Measurements from ENCODE around the gene TNFRSF14.

TNFRSF14 gene

DNA sequence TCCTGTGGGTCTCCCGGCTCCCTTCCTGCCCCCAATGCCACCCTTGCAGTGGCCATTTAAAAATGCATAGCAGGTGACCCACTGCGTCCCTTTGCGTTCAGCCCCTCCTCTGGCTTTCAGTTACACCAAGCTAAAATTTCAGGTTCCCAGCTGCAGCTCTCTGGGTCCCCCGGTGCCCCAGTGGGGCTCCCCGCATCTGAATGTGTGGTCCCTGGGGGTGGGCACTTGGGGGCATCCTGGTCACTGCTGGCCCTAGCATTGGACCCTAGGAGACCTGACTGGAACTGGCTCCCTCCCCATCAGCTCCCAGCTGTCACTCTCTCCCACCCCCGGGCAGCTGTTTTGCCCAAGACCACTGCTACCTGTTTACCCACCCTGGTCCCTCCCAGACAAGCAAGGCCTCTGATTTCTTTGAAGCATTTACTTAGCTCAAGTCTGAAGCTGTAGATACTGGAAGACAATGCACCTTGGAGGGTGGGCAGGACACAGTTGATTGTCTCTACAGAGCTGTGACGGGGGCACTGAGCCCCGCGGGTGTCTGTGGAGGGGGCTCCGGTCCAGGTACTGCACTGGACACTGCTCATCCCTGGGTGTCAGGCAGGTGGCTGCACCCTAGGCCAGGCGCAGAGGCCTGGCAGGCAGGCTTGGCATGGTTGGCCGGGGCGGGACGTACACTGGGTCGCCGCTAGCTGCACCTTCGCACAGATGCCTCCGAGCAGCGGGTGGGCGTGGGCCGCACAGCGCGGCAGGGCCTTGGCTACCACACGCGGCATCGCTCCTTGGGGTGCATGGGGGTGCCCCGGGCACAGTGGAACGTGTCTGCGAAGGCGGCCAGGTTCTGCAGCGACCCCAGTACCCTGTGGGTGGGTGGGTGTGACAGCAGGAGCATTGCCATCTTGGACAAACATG, 34.3 kb downstream of the TNFRSF14 start:
- TF ChIP-seq ZNF565 (CRISPR knock-in tag; conservative IDR thresholded peaks at IDR 0.05; ENCODE audit: low read depth) (no peak), ZFP30 (CRISPR knock-in tag; IDR thresholded peaks at IDR 0.05) (no peak), ARNTL (CRISPR knock-in tag; IDR thresholded peaks at IDR 0.05; ENCODE audit: borderline replicate concordance, low read depth) (no peak), ZNF8 (CRISPR knock-in tag; IDR thresholded peaks at IDR 0.05) (no peak), ESRRG (CRISPR knock-in tag; IDR thresholded peaks at IDR 0.05) (no peak), ZFP3 (CRISPR knock-in tag; IDR thresholded peaks at IDR 0.05) (no peak), ZNF70 (CRISPR knock-in tag; IDR thresholded peaks at IDR 0.05) (no peak), GLIS3 (CRISPR knock-in tag; IDR thresholded peaks at IDR 0.05) (no peak), RARB (CRISPR knock-in tag; IDR thresholded peaks at IDR 0.05) (no peak), PPARA (CRISPR knock-in tag; IDR thresholded peaks at IDR 0.05; ENCODE audit: borderline replicate concordance) (no peak), CSDC2 (CRISPR knock-in tag; IDR thresholded peaks at IDR 0.05) (no peak), SNAI2 (CRISPR knock-in tag; IDR thresholded peaks at IDR 0.05) (no peak), TCF4 (CRISPR knock-in tag; IDR thresholded peaks at IDR 0.05; ENCODE audit: borderline replicate concordance) (no peak)
- TF ChIP-seq, protein P1, sequence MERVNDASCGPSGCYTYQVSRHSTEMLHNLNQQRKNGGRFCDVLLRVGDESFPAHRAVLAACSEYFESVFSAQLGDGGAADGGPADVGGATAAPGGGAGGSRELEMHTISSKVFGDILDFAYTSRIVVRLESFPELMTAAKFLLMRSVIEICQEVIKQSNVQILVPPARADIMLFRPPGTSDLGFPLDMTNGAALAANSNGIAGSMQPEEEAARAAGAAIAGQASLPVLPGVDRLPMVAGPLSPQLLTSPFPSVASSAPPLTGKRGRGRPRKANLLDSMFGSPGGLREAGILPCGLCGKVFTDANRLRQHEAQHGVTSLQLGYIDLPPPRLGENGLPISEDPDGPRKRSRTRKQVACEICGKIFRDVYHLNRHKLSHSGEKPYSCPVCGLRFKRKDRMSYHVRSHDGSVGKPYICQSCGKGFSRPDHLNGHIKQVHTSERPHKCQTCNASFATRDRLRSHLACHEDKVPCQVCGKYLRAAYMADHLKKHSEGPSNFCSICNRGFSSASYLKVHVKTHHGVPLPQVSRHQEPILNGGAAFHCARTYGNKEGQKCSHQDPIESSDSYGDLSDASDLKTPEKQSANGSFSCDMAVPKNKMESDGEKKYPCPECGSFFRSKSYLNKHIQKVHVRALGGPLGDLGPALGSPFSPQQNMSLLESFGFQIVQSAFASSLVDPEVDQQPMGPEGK (CRISPR knock-in tag; IDR thresholded peaks at IDR 0.05; ENCODE audit: borderline replicate concordance), result no peak
- TF ChIP-seq, protein P2, sequence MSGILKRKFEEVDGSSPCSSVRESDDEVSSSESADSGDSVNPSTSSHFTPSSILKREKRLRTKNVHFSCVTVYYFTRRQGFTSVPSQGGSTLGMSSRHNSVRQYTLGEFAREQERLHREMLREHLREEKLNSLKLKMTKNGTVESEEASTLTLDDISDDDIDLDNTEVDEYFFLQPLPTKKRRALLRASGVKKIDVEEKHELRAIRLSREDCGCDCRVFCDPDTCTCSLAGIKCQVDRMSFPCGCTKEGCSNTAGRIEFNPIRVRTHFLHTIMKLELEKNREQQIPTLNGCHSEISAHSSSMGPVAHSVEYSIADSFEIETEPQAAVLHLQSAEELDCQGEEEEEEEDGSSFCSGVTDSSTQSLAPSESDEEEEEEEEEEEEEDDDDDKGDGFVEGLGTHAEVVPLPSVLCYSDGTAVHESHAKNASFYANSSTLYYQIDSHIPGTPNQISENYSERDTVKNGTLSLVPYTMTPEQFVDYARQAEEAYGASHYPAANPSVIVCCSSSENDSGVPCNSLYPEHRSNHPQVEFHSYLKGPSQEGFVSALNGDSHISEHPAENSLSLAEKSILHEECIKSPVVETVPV (CRISPR knock-in tag; IDR thresholded peaks at IDR 0.05), result no peak
- TF ChIP-seq, protein P3, sequence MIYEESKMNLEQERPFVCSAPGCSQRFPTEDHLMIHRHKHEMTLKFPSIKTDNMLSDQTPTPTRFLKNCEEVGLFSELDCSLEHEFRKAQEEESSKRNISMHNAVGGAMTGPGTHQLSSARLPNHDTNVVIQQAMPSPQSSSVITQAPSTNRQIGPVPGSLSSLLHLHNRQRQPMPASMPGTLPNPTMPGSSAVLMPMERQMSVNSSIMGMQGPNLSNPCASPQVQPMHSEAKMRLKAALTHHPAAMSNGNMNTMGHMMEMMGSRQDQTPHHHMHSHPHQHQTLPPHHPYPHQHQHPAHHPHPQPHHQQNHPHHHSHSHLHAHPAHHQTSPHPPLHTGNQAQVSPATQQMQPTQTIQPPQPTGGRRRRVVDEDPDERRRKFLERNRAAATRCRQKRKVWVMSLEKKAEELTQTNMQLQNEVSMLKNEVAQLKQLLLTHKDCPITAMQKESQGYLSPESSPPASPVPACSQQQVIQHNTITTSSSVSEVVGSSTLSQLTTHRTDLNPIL (CRISPR knock-in tag; IDR thresholded peaks at IDR 0.05; ENCODE audit: low read depth), result no peak
- TF ChIP-seq, protein P4, sequence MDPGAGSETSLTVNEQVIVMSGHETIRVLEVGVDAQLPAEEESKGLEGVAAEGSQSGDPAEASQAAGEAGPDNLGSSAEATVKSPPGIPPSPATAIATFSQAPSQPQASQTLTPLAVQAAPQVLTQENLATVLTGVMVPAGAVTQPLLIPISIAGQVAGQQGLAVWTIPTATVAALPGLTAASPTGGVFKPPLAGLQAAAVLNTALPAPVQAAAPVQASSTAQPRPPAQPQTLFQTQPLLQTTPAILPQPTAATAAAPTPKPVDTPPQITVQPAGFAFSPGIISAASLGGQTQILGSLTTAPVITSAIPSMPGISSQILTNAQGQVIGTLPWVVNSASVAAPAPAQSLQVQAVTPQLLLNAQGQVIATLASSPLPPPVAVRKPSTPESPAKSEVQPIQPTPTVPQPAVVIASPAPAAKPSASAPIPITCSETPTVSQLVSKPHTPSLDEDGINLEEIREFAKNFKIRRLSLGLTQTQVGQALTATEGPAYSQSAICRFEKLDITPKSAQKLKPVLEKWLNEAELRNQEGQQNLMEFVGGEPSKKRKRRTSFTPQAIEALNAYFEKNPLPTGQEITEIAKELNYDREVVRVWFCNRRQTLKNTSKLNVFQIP (CRISPR knock-in tag; IDR thresholded peaks at IDR 0.05; ENCODE audit: borderline replicate concordance, low read depth), result no peak
- TF ChIP-seq, protein P5, sequence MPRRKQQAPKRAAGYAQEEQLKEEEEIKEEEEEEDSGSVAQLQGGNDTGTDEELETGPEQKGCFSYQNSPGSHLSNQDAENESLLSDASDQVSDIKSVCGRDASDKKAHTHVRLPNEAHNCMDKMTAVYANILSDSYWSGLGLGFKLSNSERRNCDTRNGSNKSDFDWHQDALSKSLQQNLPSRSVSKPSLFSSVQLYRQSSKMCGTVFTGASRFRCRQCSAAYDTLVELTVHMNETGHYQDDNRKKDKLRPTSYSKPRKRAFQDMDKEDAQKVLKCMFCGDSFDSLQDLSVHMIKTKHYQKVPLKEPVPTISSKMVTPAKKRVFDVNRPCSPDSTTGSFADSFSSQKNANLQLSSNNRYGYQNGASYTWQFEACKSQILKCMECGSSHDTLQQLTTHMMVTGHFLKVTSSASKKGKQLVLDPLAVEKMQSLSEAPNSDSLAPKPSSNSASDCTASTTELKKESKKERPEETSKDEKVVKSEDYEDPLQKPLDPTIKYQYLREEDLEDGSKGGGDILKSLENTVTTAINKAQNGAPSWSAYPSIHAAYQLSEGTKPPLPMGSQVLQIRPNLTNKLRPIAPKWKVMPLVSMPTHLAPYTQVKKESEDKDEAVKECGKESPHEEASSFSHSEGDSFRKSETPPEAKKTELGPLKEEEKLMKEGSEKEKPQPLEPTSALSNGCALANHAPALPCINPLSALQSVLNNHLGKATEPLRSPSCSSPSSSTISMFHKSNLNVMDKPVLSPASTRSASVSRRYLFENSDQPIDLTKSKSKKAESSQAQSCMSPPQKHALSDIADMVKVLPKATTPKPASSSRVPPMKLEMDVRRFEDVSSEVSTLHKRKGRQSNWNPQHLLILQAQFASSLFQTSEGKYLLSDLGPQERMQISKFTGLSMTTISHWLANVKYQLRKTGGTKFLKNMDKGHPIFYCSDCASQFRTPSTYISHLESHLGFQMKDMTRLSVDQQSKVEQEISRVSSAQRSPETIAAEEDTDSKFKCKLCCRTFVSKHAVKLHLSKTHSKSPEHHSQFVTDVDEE (CRISPR knock-in tag; IDR thresholded peaks at IDR 0.05), result no peak
- no peak for ATAC-seq

DNA sequence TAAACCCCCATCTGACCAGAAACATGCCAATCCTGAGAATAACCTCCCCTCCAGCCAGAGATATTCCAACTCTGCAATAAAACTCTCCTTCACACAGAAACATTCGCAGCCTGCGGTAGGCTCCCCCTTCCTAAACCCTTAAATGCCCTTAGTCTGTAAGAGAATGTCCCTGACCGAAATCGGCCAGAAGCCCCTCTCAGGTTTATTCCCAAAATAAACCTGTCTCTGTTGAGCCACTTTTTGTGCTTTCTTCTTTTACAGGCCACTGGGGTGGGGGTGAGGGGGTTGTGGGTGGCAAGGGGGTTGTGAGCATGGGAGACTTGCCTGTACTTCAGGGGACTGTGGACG, 35.0 kb downstream of the TNFRSF14 start:
- TF ChIP-seq, protein P4 (CRISPR knock-in tag; IDR thresholded peaks at IDR 0.05; ENCODE audit: borderline replicate concordance, low read depth), result no peak
- TF ChIP-seq GLIS3 (CRISPR knock-in tag; IDR thresholded peaks at IDR 0.05), result no peak
- no peak for TF ChIP-seq ARNTL (CRISPR knock-in tag; IDR thresholded peaks at IDR 0.05; ENCODE audit: borderline replicate concordance, low read depth)
- no peak for TF ChIP-seq ISL1 (CRISPR knock-in tag; IDR thresholded peaks at IDR 0.05)
- TF ChIP-seq ZFP3 (CRISPR knock-in tag; IDR thresholded peaks at IDR 0.05), result no peak
- TF ChIP-seq, protein P2 (CRISPR knock-in tag; IDR thresholded peaks at IDR 0.05), result no peak
- TF ChIP-seq, protein P3 (CRISPR knock-in tag; IDR thresholded peaks at IDR 0.05; ENCODE audit: low read depth), result no peak
- ATAC-seq, result no peak

All from SK-N-SH treated with all-trans-retinoic acid at 6 μM for 48 hours (cell line).